Mammary epithelial cell (primary cell): Measurements from ENCODE around the gene COMMD10.

Experiments
- EZH2 ChIP-seq: IDR thresholded peaks from 2 replicates; pipeline ENCODE4 v1.6.1; 2012; ENCODE audit warnings: low read length, inconsistent platforms, borderline replicate concordance
- TF ChIP-seq, protein P1 (sequence below), 2 donors: IDR thresholded peaks in 1 of 2; conservative IDR thresholded peaks in 1 of 2; 2 replicates each; pipeline ENCODE4 v1.5.1; 2011 to 2012; ENCODE audit warnings: inconsistent platforms in 2 of 2, low read length in 2 of 2, mild to moderate bottlenecking in 2 of 2, control low read depth in 1 of 2, low read depth in 1 of 2; ENCODE audit not compliant: insufficient read depth in 1 of 2; ENCODE audit errors: extremely low read depth in 1 of 2

DNA sequence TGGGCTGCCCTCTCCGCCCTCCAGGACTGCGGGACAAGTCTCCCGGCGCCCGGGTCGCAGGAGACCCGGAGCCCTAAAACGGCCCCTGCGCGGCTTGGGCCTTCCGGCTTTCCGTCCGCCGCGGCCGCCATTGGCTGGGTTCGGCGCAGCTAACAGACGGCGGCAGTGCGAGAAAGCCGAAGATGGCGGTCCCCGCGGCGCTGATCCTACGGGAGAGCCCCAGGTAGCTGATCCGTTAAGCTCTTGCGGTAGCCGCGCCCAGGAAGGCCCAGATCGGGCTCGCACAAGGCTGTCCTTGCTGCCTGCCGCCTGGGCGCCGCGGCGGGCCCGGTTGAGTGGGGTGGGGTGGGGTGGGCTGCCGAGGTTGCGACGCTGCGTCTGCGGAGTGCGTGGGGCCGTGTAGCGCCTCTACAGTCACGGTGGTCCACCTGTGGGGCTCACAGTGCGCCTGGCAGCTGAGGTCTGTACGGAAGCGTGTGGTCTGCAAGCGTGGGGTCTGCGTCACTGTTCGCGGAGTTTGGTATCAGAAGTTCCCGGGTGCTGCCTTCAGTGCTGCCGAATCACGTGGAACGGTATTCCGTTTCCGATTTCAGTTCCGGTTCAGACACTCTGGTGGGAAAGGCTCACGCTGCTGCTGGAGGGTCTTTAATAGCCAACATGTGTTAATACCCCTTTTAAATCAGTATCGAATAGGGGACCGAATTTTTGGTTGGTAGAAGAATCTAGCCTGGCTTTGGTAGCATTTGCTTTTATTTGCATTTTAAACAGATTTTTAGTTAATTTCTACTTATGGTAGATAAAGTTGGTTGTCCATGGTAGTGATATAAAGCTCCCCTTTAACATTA is at the start of gene COMMD10:
- TF ChIP-seq, protein P1, sequence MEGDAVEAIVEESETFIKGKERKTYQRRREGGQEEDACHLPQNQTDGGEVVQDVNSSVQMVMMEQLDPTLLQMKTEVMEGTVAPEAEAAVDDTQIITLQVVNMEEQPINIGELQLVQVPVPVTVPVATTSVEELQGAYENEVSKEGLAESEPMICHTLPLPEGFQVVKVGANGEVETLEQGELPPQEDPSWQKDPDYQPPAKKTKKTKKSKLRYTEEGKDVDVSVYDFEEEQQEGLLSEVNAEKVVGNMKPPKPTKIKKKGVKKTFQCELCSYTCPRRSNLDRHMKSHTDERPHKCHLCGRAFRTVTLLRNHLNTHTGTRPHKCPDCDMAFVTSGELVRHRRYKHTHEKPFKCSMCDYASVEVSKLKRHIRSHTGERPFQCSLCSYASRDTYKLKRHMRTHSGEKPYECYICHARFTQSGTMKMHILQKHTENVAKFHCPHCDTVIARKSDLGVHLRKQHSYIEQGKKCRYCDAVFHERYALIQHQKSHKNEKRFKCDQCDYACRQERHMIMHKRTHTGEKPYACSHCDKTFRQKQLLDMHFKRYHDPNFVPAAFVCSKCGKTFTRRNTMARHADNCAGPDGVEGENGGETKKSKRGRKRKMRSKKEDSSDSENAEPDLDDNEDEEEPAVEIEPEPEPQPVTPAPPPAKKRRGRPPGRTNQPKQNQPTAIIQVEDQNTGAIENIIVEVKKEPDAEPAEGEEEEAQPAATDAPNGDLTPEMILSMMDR (conservative IDR thresholded peaks at IDR 0.05 in 1 of 2, IDR thresholded peaks at IDR 0.05 in 1 of 2; ENCODE audit: extremely low read depth in 1 of 2, insufficient read depth in 1 of 2, low read depth in 1 of 2, low read length in 2 of 2), result no peak
- TF ChIP-seq EZH2, result no peak
